ENCODE data around the gene NENF.
"Not testable (repeated sequence)": the region's sequence is repeated elsewhere in the genome, so short reads cannot be mapped to it uniquely, and the experiment has no call there.

The NENF gene

GRCh38 chr1:212460376-212460775 lies 27.7 kb downstream of the NENF start:
- no peak for DNase-seq (ENCODE audit: low read depth)

- DNase-seq (ENCODE audit: low read depth): no peak
These were observed 29.4 kb downstream of the NENF start for GRCh38 chr1:212461916-212462660.

GRCh38 chr1:212463565-212464285 lies 31.0 kb downstream of the NENF start:
- DNase-seq (ENCODE audit: low read depth): no peak

- no peak for DNase-seq (ENCODE audit: low read depth)
These were observed 32.6 kb downstream of the NENF start for GRCh38 chr1:212465311-212465710.

GRCh38 chr1:212466437-212466836 lies 33.7 kb downstream of the NENF start:
- no peak for DNase-seq (ENCODE audit: low read depth)

GRCh38 chr1:212466898-212467650 lies 34.4 kb downstream of the NENF start:
- DNase-seq (ENCODE audit: low read depth): no peak

GRCh38 chr1:212467843-212468482 lies 35.2 kb downstream of the NENF start:
- no peak for DNase-seq (ENCODE audit: low read depth)

GRCh38 chr1:212470059-212470458 lies 37.3 kb downstream of the NENF start:
- no peak for DNase-seq (ENCODE audit: low read depth)

GRCh38 chr1:212471286-212471685 lies 38.6 kb downstream of the NENF start:
- no peak for DNase-seq (ENCODE audit: low read depth)

GRCh38 chr1:212471891-212472675 lies 39.4 kb downstream of the NENF start:
- no peak for DNase-seq (ENCODE audit: low read depth)

- DNase-seq (ENCODE audit: low read depth): no peak
These were observed 41.0 kb downstream of the NENF start for GRCh38 chr1:212473729-212474128.

GRCh38 chr1:212475151-212475550 lies 42.4 kb downstream of the NENF start:
- DNase-seq (ENCODE audit: low read depth): no peak

- DNase-seq (ENCODE audit: low read depth): not testable (repeated sequence)
These were observed 43.1 kb downstream of the NENF start for GRCh38 chr1:212475831-212476230.

GRCh38 chr1:212477014-212477679 lies 44.4 kb downstream of the NENF start:
- peak; percentile 37 for DNase-seq (ENCODE audit: low read depth)

- no peak for DNase-seq (ENCODE audit: low read depth)
These were observed 45.2 kb downstream of the NENF start for GRCh38 chr1:212477680-212478466.

- no peak for DNase-seq (ENCODE audit: low read depth)
These were observed 45.8 kb downstream of the NENF start for GRCh38 chr1:212478467-212479025.

- DNase-seq (ENCODE audit: low read depth): no peak
These were observed 46.5 kb downstream of the NENF start for GRCh38 chr1:212479188-212479587.

GRCh38 chr1:212480711-212481437 lies 48.2 kb downstream of the NENF start:
- DNase-seq (ENCODE audit: low read depth): not testable (repeated sequence)

GRCh38 chr1:212481438-212481767 lies 48.7 kb downstream of the NENF start:
- DNase-seq (ENCODE audit: low read depth): no peak

Data from T-helper 22 cell (primary cell).